Suprapubic skin (tissue), 4 donors: ENCODE data around the gene NDOR1. TPM values are rescaled to one million over a fixed set of nuclear protein-coding genes. Genes with fewer than 3 reads are reported as not detected.

ENCODE experiments used
- DNase-seq, 2 donors: peaks; one replicate each; pipeline ENCODE4 v3.0.0-alpha.2; 2019; ENCODE audit warnings: low spot score in 2 of 2
- H3K27ac ChIP-seq: fragments of 200-600 bp; sonication (generic); one replicate; pipeline ENCODE4 v1.5.1; 2019
- H3K27me3 ChIP-seq: fragments of 200-600 bp; sonication (generic); one replicate; pipeline ENCODE4 v1.5.1; 2019
- H3K36me3 ChIP-seq: fragments of 200-600 bp; sonication (generic); one replicate; pipeline ENCODE4 v1.5.1; 2019
- H3K4me1 ChIP-seq: fragments of 200-600 bp; sonication (generic); one replicate; pipeline ENCODE4 v1.5.1; 2019
- H3K4me3 ChIP-seq: fragments of 200-600 bp; sonication (generic); one replicate; pipeline ENCODE4 v1.5.1; 2019; ENCODE audit warnings: mild to moderate bottlenecking
- H3K9me3 ChIP-seq: fragments of 200-600 bp; sonication (generic); one replicate; pipeline ENCODE4 v1.5.1; 2019
- CTCF ChIP-seq, 2 donors: fragments of 200-600 bp in 1 of 2; fragments of 450-650 bp in 1 of 2; sonication (generic) in 1 of 2; IDR thresholded peaks; one replicate each; pipeline ENCODE4 v1.5.1; 2016 to 2019; ENCODE audit warnings: antibody characterized with exemption in 2 of 2, mild to moderate bottlenecking in 1 of 2, moderate library complexity in 1 of 2
- EP300 ChIP-seq: sonication (generic); formaldehyde crosslinking; IDR thresholded peaks from one replicate; pipeline ENCODE4 v1.6.1; 2017; ENCODE audit warnings: antibody characterized with exemption
- POLR2A ChIP-seq, 2 donors: fragments of 450-650 bp; IDR thresholded peaks; one replicate each; pipeline ENCODE4 v1.6.1; 2017; ENCODE audit warnings: antibody characterized with exemption in 2 of 2, mild to moderate bottlenecking in 2 of 2, moderate library complexity in 2 of 2
- POLR2AphosphoS5 ChIP-seq, 3 donors: sonication (generic); formaldehyde crosslinking; IDR thresholded peaks; one replicate each; pipeline ENCODE4 v1.6.1; 2017; ENCODE audit warnings: antibody characterized with exemption in 3 of 3
- WGBS: methylation state at CpG from one replicate; pipeline ENCODE4 v1.1.5; 2018; 5-methylcytosine and 5-hydroxymethylcytosine counted together
- total RNA-seq, 4 donors: library from RNA; depleted of rRNA; stranded (reverse); fragments of >200 nt; gene quantifications; one replicate each; pipeline ENCODE4 v1.1.0, GENCODE V29; 2016

The NDOR1 gene
- total RNA-seq, 4 donors from 2014 or later = 13.4 to 21.0 (median 20.6) TPM

- H3K9me3 ChIP-seq = no peaks in the 10 kb centered on the region
- peaks cover 58% of the 10 kb centered on the region for H3K4me1 ChIP-seq
- no peaks in the 10 kb centered on the region for H3K36me3 ChIP-seq
- H3K4me3 ChIP-seq = no peak overlapping the region
- no peak for TF ChIP-seq EP300
- TF ChIP-seq POLR2AphosphoS5 (IDR thresholded peaks at IDR 0.05) = no peak
- no peak for TF ChIP-seq CTCF (IDR thresholded peaks at IDR 0.05)
- TF ChIP-seq POLR2A (IDR thresholded peaks at IDR 0.05) = no peak
- DNase-seq = no peak
- no peaks in the 10 kb centered on the region for H3K27me3 ChIP-seq
- 94% methylated on average over 14 of the region's 52 CpGs for WGBS
- H3K27ac ChIP-seq = no peak overlapping the region
Observed at GRCh38 chr9:137220317-137221094, 15.0 kb downstream of the NDOR1 start.

DNA sequence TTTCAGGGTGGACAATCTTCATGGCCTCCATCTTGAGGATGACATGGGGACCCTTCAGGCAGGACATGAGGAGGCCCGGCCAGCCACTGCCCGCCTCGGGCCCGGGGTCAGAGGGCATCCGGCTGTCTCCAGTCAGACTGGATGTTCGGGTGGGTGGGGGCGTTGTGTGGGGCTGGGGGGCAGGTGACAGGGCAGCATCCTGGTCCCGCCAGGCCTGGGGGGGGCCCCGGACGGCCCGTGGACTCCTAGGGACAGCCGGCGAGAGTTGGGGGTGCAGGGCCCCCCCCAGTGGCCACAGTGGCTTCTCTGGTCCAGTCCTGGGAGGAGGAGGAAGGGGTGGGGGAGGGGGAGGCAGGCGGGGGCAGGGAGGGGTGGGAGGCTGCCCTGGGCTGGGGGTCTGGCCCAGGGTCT lies 15.6 kb downstream of the NDOR1 start:
- Histone ChIP-seq H3K9me3 (no peaks in the 10 kb centered on the region), H3K27ac (no peak overlapping the region), H3K4me1 (peaks cover 64% of the 10 kb centered on the region), H3K27me3 (no peaks in the 10 kb centered on the region), H3K4me3 (no peak overlapping the region), H3K36me3 (no peaks in the 10 kb centered on the region)
- no CpG with 5 or more reads among the region's 14 CpGs for WGBS
- no peak for DNase-seq
- TF ChIP-seq CTCF (IDR thresholded peaks at IDR 0.05) (no peak), POLR2A (IDR thresholded peaks at IDR 0.05) (no peak), POLR2AphosphoS5 (IDR thresholded peaks at IDR 0.05) (no peak), EP300 (no peak)

GRCh38 chr9:137221506-137222111 lies 16.1 kb downstream of the NDOR1 start:
- H3K36me3 ChIP-seq = no peaks in the 10 kb centered on the region
- peaks cover 66% of the 10 kb centered on the region for H3K4me1 ChIP-seq
- H3K27ac ChIP-seq = peak overlapping the region; percentile 60
- WGBS = no CpG with 5 or more reads among the region's 61 CpGs
- H3K9me3 ChIP-seq = no peaks in the 10 kb centered on the region
- peak overlapping the region; percentile 63 for H3K4me3 ChIP-seq
- no peaks in the 10 kb centered on the region for H3K27me3 ChIP-seq
- TF ChIP-seq POLR2A (IDR thresholded peaks at IDR 0.05) = no peak
- TF ChIP-seq EP300 = no peak
- TF ChIP-seq CTCF (IDR thresholded peaks at IDR 0.05) = no peak
- TF ChIP-seq POLR2AphosphoS5 (IDR thresholded peaks at IDR 0.05) = no peak
- no peak for DNase-seq

DNA sequence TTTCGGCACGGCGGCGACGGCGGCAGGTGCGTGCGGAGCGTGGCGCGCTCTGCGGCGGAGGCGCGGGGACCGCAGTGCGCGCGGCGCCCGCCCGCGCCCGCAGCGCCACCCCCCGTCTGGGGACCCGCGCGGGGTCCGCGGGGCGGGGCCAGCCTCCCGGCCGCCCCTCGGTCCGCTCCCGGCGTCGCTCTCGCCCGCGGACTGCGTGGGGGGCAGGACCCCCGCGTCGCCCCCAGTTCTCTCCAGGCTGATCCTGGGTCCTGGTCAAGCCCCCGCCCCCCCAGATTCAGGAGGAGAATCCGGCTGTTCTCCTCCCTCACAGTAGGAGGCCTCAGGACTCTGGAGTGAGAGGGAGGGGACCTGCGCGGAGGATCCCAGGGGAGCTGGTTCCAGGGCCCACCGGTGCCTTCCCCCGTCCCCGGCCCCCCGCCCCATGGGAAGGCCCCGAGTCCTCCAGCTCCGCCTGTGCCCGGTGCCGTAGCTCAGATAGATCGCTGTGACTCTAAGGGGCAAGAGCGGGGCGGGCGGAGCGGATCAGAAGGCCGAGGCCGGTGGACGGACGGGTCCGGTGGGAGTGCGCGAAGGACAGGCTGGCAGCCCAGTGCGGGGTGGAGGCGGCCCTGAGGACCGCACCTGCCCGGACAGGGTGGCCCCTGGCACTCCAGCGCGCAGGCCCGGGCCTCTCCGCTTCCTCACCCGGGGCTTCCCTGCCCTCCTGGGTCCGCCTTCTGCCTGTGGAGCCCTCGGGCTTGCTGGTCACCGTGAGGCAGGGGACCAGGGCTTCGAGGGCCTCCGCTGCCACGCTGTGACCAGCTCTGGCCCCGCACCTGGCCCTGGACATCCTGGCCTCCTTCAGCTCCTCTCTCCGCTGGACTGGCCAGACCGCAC lies 16.9 kb downstream of the NDOR1 start, which contains the start of gene RNF208:
TSS of gene RNF208 (minus strand) at position 51 of the 888 bp plus-strand sequence. CDS start 1,028 bp downstream, outside the sequence.
- Histone ChIP-seq H3K4me1 (peaks cover 66% of the 10 kb centered on the region), H3K4me3 (peak within 1 kb of the TSS; percentile 63), H3K27me3 (no peaks in the 10 kb centered on the region), H3K27ac (peak within 1 kb of the TSS; percentile 85), H3K36me3 (no peaks in the 10 kb centered on the region), H3K9me3 (no peaks in the 10 kb centered on the region)
- no peak for TF ChIP-seq POLR2AphosphoS5 (IDR thresholded peaks at IDR 0.05)
- no peak for TF ChIP-seq CTCF (IDR thresholded peaks at IDR 0.05)
- no peak for TF ChIP-seq EP300
- TF ChIP-seq POLR2A (IDR thresholded peaks at IDR 0.05) = no peak
- no peak for DNase-seq
- 13% methylated on average over 6 of the region's 88 CpGs for WGBS
